OCI-LY1 (cell line): ENCODE measurements around the gene NAV2.

ENCODE experiments used
- H2AFZ ChIP-seq: fragments of 200-600 bp; sonication (generic), shearing (Covaris generic); 2 replicates; pipeline ENCODE4 v1.6.0; 2014; ENCODE audit warnings: antibody characterized with exemption, mild to moderate bottlenecking, low read length
- H3F3A ChIP-seq: fragments of 200-600 bp; sonication (generic), shearing (Covaris generic); 2 replicates; pipeline ENCODE4 v1.6.0; 2014; ENCODE audit warnings: mild to moderate bottlenecking, antibody characterized with exemption, low read length, moderate library complexity; ENCODE audit not compliant: insufficient read depth
- H3K27ac ChIP-seq: fragments of 200-600 bp; sonication (generic); 2 replicates; pipeline ENCODE4 v1.5.1; 2014; ENCODE audit warnings: low read length, mixed run types, mild to moderate bottlenecking, low read depth; ENCODE audit not compliant: poor library complexity, severe bottlenecking
- H3K27me3 ChIP-seq: fragments of 200-600 bp; sonication (generic); 2 replicates; pipeline ENCODE4 v1.6.0; 2014; ENCODE audit warnings: antibody characterized with exemption, mild to moderate bottlenecking, low read length, moderate library complexity; ENCODE audit not compliant: insufficient read depth
- H3K36me3 ChIP-seq: fragments of 200-600 bp; sonication (generic); 2 replicates; pipeline ENCODE4 v1.6.1; 2014; ENCODE audit warnings: mild to moderate bottlenecking, antibody characterized with exemption, low read length, moderate library complexity, mixed read lengths; ENCODE audit not compliant: insufficient read depth
- H3K4me1 ChIP-seq: fragments of 200-600 bp; sonication (generic); 2 replicates; pipeline ENCODE4 v1.5.1; 2014; ENCODE audit warnings: mild to moderate bottlenecking, low read length, moderate library complexity; ENCODE audit not compliant: insufficient read depth, severe bottlenecking
- H3K4me2 ChIP-seq: fragments of 200-600 bp; sonication (generic), shearing (Covaris generic); 2 replicates; pipeline ENCODE4 v1.6.1; 2014; ENCODE audit warnings: low read length
- H3K4me3 ChIP-seq: fragments of 200-600 bp; sonication (generic); 2 replicates; pipeline ENCODE4 v1.5.1; 2014; ENCODE audit warnings: low read length, low read depth, mild to moderate bottlenecking, mixed read lengths; ENCODE audit not compliant: poor library complexity, severe bottlenecking
- H3K79me2 ChIP-seq: fragments of 200-600 bp; shearing (Covaris generic); 2 replicates; pipeline ENCODE4 v1.6.1; 2016; ENCODE audit warnings: mixed run types, low read length, mixed read lengths; ENCODE audit not compliant: insufficient read depth
- H3K9ac ChIP-seq: fragments of 200-600 bp; sonication (generic), shearing (Covaris generic); 2 replicates; pipeline ENCODE4 v1.6.1; 2014; ENCODE audit warnings: mild to moderate bottlenecking, low read length, mixed read lengths
- H3K9me2 ChIP-seq: fragments of 200-600 bp; sonication (generic), shearing (Covaris generic); 2 replicates; pipeline ENCODE4 v1.6.1; 2014; ENCODE audit warnings: low read depth, mild to moderate bottlenecking, low read length, mixed read lengths
- H3K9me3 ChIP-seq: fragments of 200-600 bp; shearing (Covaris generic); 2 replicates; pipeline ENCODE4 v1.6.1; 2014; ENCODE audit warnings: low read length, mixed read lengths
- H4K20me1 ChIP-seq: fragments of 200-600 bp; sonication (generic), shearing (Covaris generic); 2 replicates; pipeline ENCODE4 v1.6.0; 2016; ENCODE audit warnings: mild to moderate bottlenecking, low read length; ENCODE audit not compliant: insufficient read depth
- CTCF ChIP-seq: fragments of 200-600 bp; sonication (generic), shearing (Covaris generic); IDR thresholded peaks from 2 replicates; pipeline ENCODE4 v1.5.1; 2017; ENCODE audit warnings: mild to moderate bottlenecking, antibody characterized with exemption, low read length, moderate library complexity, mixed read lengths
- EZH2 ChIP-seq: fragments of 200-600 bp; sonication (generic), shearing (Covaris generic); IDR thresholded peaks from 2 replicates; pipeline ENCODE4 v1.8.0; 2017; ENCODE audit warnings: borderline replicate concordance, mixed run types, mild to moderate bottlenecking, antibody characterized with exemption, low read length, moderate library complexity, mixed read lengths

The NAV2 gene

DNA sequence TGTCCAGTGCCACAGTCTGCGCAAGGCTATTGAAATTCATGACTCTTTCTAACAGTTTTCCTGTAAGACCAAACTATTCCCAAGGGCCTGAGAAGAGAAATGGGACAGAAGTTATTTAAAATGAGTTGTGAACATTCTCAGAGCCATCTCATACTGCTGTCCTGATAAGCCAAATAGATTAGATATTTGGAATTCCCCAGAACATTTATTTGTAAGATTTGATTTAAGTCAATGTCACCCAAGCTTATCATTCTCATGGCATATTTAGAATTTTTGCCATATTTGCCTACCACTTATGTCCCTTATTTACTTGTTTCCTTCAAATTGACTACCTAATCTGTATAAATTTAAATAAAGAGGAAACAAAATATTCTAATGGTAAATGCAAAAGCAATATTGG is 82.4 kb downstream of the NAV2 start:
- Histone ChIP-seq H3K9ac (no peak overlapping the region), H3F3A (no peaks in the 10 kb centered on the region), H3K4me1 (no peaks in the 10 kb centered on the region), H2AFZ (no peak overlapping the region), H3K9me2 (no peaks in the 10 kb centered on the region), H3K27me3 (no peaks in the 10 kb centered on the region), H4K20me1 (no peaks in the 10 kb centered on the region), H3K36me3 (no peaks in the 10 kb centered on the region), H3K4me2 (no peak overlapping the region), H3K79me2 (no peaks in the 10 kb centered on the region), H3K27ac (no peak overlapping the region), H3K9me3 (no peaks in the 10 kb centered on the region), H3K4me3 (no peak overlapping the region)
- TF ChIP-seq EZH2 (no peak), CTCF (no peak)

DNA sequence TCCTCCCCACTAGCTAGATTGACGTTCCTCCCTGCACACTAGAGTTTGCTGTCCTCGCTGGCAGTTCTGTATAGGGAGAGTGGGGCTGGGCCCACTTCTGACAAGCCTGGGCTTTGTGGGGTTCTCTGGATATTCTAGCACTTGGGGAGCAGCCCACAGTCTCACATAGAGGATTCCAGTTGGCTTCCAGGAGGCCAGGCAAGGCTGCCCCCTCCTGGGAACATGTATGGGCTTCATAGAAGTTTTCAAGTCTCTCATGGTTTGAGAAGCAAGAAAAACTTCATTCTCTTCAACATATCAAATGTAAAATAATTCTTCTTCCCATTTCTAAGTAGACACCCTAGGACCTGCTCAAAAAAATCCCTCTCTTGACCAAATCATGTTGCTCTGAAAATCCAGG is 87.5 kb downstream of the NAV2 start:
- Histone ChIP-seq H3K27ac (no peak overlapping the region), H2AFZ (no peak overlapping the region), H3K9me3 (no peaks in the 10 kb centered on the region), H3K4me1 (no peaks in the 10 kb centered on the region), H3F3A (no peaks in the 10 kb centered on the region), H3K4me2 (no peak overlapping the region), H3K4me3 (no peak overlapping the region), H3K36me3 (no peaks in the 10 kb centered on the region), H3K9me2 (no peaks in the 10 kb centered on the region), H3K9ac (no peak overlapping the region), H3K27me3 (no peaks in the 10 kb centered on the region), H4K20me1 (no peaks in the 10 kb centered on the region), H3K79me2 (no peaks in the 10 kb centered on the region)
- TF ChIP-seq CTCF, result no peak
- TF ChIP-seq EZH2, result no peak

- H3K9me3 ChIP-seq, result no peaks in the 10 kb centered on the region
- no peak overlapping the region for H3K4me2 ChIP-seq
- no peak overlapping the region for H3K27ac ChIP-seq
- no peaks in the 10 kb centered on the region for H3K4me1 ChIP-seq
- H3K36me3 ChIP-seq, result no peaks in the 10 kb centered on the region
- H3K9me2 ChIP-seq, result no peaks in the 10 kb centered on the region
- no peak for TF ChIP-seq CTCF
- TF ChIP-seq EZH2, result no peak
- H3F3A ChIP-seq, result no peaks in the 10 kb centered on the region
- H3K9ac ChIP-seq, result no peak overlapping the region
- no peaks in the 10 kb centered on the region for H3K27me3 ChIP-seq
- H3K79me2 ChIP-seq, result no peaks in the 10 kb centered on the region
- no peak overlapping the region for H3K4me3 ChIP-seq
- H2AFZ ChIP-seq, result no peak overlapping the region
- no peaks in the 10 kb centered on the region for H4K20me1 ChIP-seq
Observed at GRCh38 chr11:19800714-19801519, 88.3 kb downstream of the NAV2 start.
